GM12864 (cell line): ENCODE data around the gene SH2B3.
A peak's percentile ranks its signal among the peaks of the same experiment; 100 is the strongest.

Experiments
- DNase-seq: peaks from one replicate; pipeline ENCODE4 v3.0.0-alpha.2; 2011; ENCODE audit warnings: low read depth
- H3K4me3 ChIP-seq: 2 replicates; pipeline ENCODE4 v1.5.1; 2011; ENCODE audit warnings: mild to moderate bottlenecking, low read depth, low read length, control low read depth
- CTCF ChIP-seq: IDR thresholded peaks from 2 replicates; pipeline ENCODE4 v1.5.1; 2011; ENCODE audit warnings: low read depth, mild to moderate bottlenecking, moderate library complexity, low read length, control low read depth, inconsistent platforms; ENCODE audit errors: missing control alignments

SH2B3 gene

GRCh38 chr12:111405859-111406473 lies at the start of gene SH2B3:
Gene SH2B3, plus strand, starts transcription at chr12:111405923. Its CDS starts 12,223 bp downstream, at chr12:111418146.
- peak within 1 kb of the TSS; percentile 78 for H3K4me3 ChIP-seq
- no peak for TF ChIP-seq CTCF
- DNase-seq, result no peak

- no peak for DNase-seq
- TF ChIP-seq CTCF, result no peak
- H3K4me3 ChIP-seq, result no peak overlapping the region
These were observed 46.4 kb upstream of the SH2B3 start for GRCh38 chr12:111359231-111359913.

- DNase-seq, result no peak
- no peak overlapping the region for H3K4me3 ChIP-seq
- TF ChIP-seq CTCF, result no peak
These were observed 45.8 kb upstream of the SH2B3 start for GRCh38 chr12:111359914-111360276.

GRCh38 chr12:111360325-111360930 lies 45.3 kb upstream of the SH2B3 start:
- DNase-seq, result no peak
- TF ChIP-seq CTCF, result no peak
- no peak overlapping the region for H3K4me3 ChIP-seq

GRCh38 chr12:111361073-111361716 lies 44.5 kb upstream of the SH2B3 start:
- no peak for DNase-seq
- no peak overlapping the region for H3K4me3 ChIP-seq
- TF ChIP-seq CTCF, result no peak

- no peak for DNase-seq
- no peak for TF ChIP-seq CTCF
- H3K4me3 ChIP-seq, result no peak overlapping the region
These were observed 43.8 kb upstream of the SH2B3 start for GRCh38 chr12:111361717-111362576.
